NCI-H226 (cell line): ENCODE data around the gene NUP214.

Source experiments
- DNase-seq: peaks from one replicate; pipeline ENCODE4 v3.0.0-alpha.2; 2015

NUP214 gene

GRCh38 chr9:131280660-131281059 lies 155.3 kb downstream of the NUP214 start:
- DNase-seq: no peak

- no peak for DNase-seq
These were observed 156.0 kb downstream of the NUP214 start for GRCh38 chr9:131281119-131281965.

- DNase-seq: no peak
These were observed 156.8 kb downstream of the NUP214 start for GRCh38 chr9:131282175-131282574.

- no peak for DNase-seq
These were observed 157.5 kb downstream of the NUP214 start for GRCh38 chr9:131282688-131283422.
